ENCODE results near the gene FAM120B. TPM values are rescaled to one million over a fixed set of nuclear protein-coding genes. Genes with fewer than 3 reads are reported as not detected.
A peak's percentile ranks its signal among the peaks of the same experiment; 100 is the strongest.

Gene FAM120B
- total RNA-seq, 2 donors from 2014 or later, result 20.8 to 23.2 TPM

GRCh38 chr6:170443151-170443662 is 136.6 kb downstream of the FAM120B start:
- ATAC-seq (no peak), DNase-seq (no peak)
- intact Hi-C loops (cut with DNase I), result no loop called here

GRCh38 chr6:170444056-170444591 is 137.6 kb downstream of the FAM120B start:
- intact Hi-C loops (cut with DNase I), result no loop called here
- ATAC-seq (no peak), DNase-seq (no peak)

GRCh38 chr6:170444811-170445211 is 138.3 kb downstream of the FAM120B start:
- no peak for DNase-seq
- ATAC-seq, result peak in 1 of 2 donors; percentile 8
- intact Hi-C loops (cut with DNase I), result no loop called here

- ATAC-seq (peak in 1 of 2 donors; percentile 23), DNase-seq (no peak)
- intact Hi-C loops (cut with DNase I), result no loop called here
These were observed 138.9 kb downstream of the FAM120B start for GRCh38 chr6:170445487-170445886.

GRCh38 chr6:170445971-170446370 is 139.4 kb downstream of the FAM120B start:
- intact Hi-C loops (cut with DNase I), result no loop called here
- ATAC-seq, result no peak
- DNase-seq, result no peak

- ATAC-seq, result no peak
- DNase-seq, result no peak
- intact Hi-C loops (cut with DNase I), result no loop called here
These were observed 140.4 kb downstream of the FAM120B start for GRCh38 chr6:170446841-170447560.

GRCh38 chr6:170447561-170447930 is 141.0 kb downstream of the FAM120B start:
- intact Hi-C loops (cut with DNase I), result no loop called here
- ATAC-seq, result no peak
- DNase-seq, result no peak

GRCh38 chr6:170448317-170448716 is 141.8 kb downstream of the FAM120B start:
- DNase-seq (no peak), ATAC-seq (no peak)
- intact Hi-C loops (cut with DNase I), result no loop called here

GRCh38 chr6:170448751-170449630 is 142.4 kb downstream of the FAM120B start:
- ATAC-seq, result no peak
- DNase-seq, result no peak
- intact Hi-C loops (cut with DNase I), result no loop called here

GRCh38 chr6:170449835-170450753 is 143.5 kb downstream of the FAM120B start:
- DNase-seq, result no peak
- intact Hi-C loops (cut with DNase I), result no loop called here
- ATAC-seq, result peak in 1 of 2 donors; percentile 56

GRCh38 chr6:170450916-170451761 is 144.6 kb downstream of the FAM120B start:
- intact Hi-C loops (cut with DNase I), result no loop called here
- ATAC-seq (no peak), DNase-seq (no peak)

GRCh38 chr6:170451762-170452651 is 145.4 kb downstream of the FAM120B start:
- intact Hi-C loops (cut with DNase I), result no loop called here
- ATAC-seq, result no peak
- no peak for DNase-seq

GRCh38 chr6:170452767-170453545 is 146.4 kb downstream of the FAM120B start:
- intact Hi-C loops (cut with DNase I), result no loop called here
- DNase-seq, result no peak
- ATAC-seq, result no peak

- intact Hi-C loops (cut with DNase I), result no loop called here
- no peak for DNase-seq
- ATAC-seq, result no peak
These were observed 147.3 kb downstream of the FAM120B start for GRCh38 chr6:170453586-170454511.

All from left cardiac atrium (tissue), 4 donors.